Pancreas (tissue), 10 donors: ENCODE results near the gene PLSCR3. TPM values are rescaled to one million over a fixed set of nuclear protein-coding genes. Genes with fewer than 3 reads are reported as not detected.

Experiments
- ATAC-seq, 4 donors: fragments of 200-7000 bp; cut with Tn5 transposase; one replicate each; pipeline versions ENCODE4 v1.8.0 to v1.9.1; 2020; ENCODE audit warnings: mild to moderate bottlenecking in 4 of 4, moderate library complexity in 4 of 4
- DNase-seq, 6 donors: peaks; one replicate each; pipeline ENCODE4 v3.0.0-alpha.2; 2020
- FAIRE-seq: peaks from 2 replicates; lab custom pipeline; 2012; peaks lifted over from hg19 to GRCh38; lab: Jason Lieb, UNC
- H3K27ac ChIP-seq, 4 donors: fragments of 200-600 bp; sonication (generic); 1 replicate in 3 of 4; 2 replicates in 1 of 4; pipeline versions ENCODE4 v1.5.0 to v1.8.0; 2020
- H3K27me3 ChIP-seq, 4 donors: fragments of 200-600 bp; one replicate each; pipeline ENCODE4 v1.8.0; 2021
- H3K36me3 ChIP-seq, 3 donors: fragments of 200-600 bp; sonication (generic) in 1 of 3; one replicate each; pipeline versions ENCODE4 v1.5.0 to v1.8.0; 2020 to 2021
- H3K4me1 ChIP-seq, 3 donors: fragments of 200-600 bp; one replicate each; pipeline ENCODE4 v1.8.0; 2021
- H3K4me3 ChIP-seq, 4 donors: fragments of 200-600 bp; sonication (generic) in 2 of 4; one replicate each; pipeline versions ENCODE4 v1.5.0 to v1.8.0; 2020 to 2021
- H3K9me3 ChIP-seq, 4 donors: fragments of 200-600 bp; one replicate each; pipeline ENCODE4 v1.8.0; 2021
- CTCF ChIP-seq, 4 donors: fragments of 200-600 bp; sonication (generic) in 3 of 4; IDR thresholded peaks; one replicate each; pipeline versions ENCODE4 v1.5.0 to v1.8.0; 2021; ENCODE audit warnings: antibody characterized with exemption in 4 of 4
- WGBS, 2 donors: extraction: QIAGEN DNeasy Blood & Tissue Kit; methylation state at CpG; one replicate each; pipeline ENCODE4 v1.1.7; 2013; 5-methylcytosine and 5-hydroxymethylcytosine counted together
- intact Hi-C, 3 donors: fragments of 100-400 bp; cut with DNase I; formaldehyde crosslinking; loops; one replicate each; pipeline versions ENCODE4 v1.11.1 to v1.14.2; 2022
- polyA plus RNA-seq, 2 donors: library from polyadenylated mRNA; stranded (reverse); fragments of 200-250 nt; gene quantifications; one replicate each; pipeline ENCODE4 v1.2.3, GENCODE V29; 2013
- total RNA-seq, 6 donors: library from RNA; stranded (reverse); fragmentation: NEBNext Ultra II Directional in 4 of 6; extraction: Animal tissue kit (Norgen Biotek cat#: 25700) in 4 of 6; gene quantifications; one replicate each; pipeline versions ENCODE4 v1.2.1 to v1.2.4, GENCODE V29; 2021 to 2023
- donor health status: healthy with polysubstance abuse.
- donor health status: DM: no; HTN: no; CAD: no; lungs with moderate emphysema.
- donor health status: DM: no; HTN: no; CAD: no.
- donor health status: control.
- donor health status: control.
- donor health status: Bipolar disorder and iron deficiency.
- donor health status: DM: yes; HTN: yes; CAD: no.
- donor health status: DM: no; HTN: no; CAD: no.
- donor health status: DM: no; HTN: no; CAD: no.
- donor health status: DM: yes; HTN: yes; CAD: no.

Gene PLSCR3
- total and polyA plus RNA-seq, 8 donors, result 6.5 to 20.1 (median 9.9) TPM

GRCh38 chr17:7440834-7441195 is 46.5 kb upstream of the PLSCR3 start:
- H3K4me1 ChIP-seq, result peaks cover 5 to 22% (median 11%) of the 10 kb centered on the region in 3 donors
- H3K4me3 ChIP-seq, result peak overlapping the region in 1 of 4 donors; percentile 45
- 28 to 37% methylated on average over 12 of the region's 12 CpGs for WGBS, 2 donors
- ATAC-seq, result no peak
- intact Hi-C loops, result loop anchor here in 2 of 3 donors (5.0 kb wide), 1 partner anchor 36 kb away; the partner anchor contains the start of gene ZBTB4 (in 2 of the 2)
- H3K36me3 ChIP-seq, result no peaks in the 10 kb centered on the region
- H3K27me3 ChIP-seq, result no peaks in the 10 kb centered on the region
- FAIRE-seq, result no peak
- no peaks in the 10 kb centered on the region for H3K9me3 ChIP-seq
- DNase-seq, result peak in 3 of 6 donors; percentile 34 to 83 (median 65)
- no peak overlapping the region for H3K27ac ChIP-seq
- no peak for TF ChIP-seq CTCF (IDR thresholded peaks at IDR 0.05)

GRCh38 chr17:7440113-7440833 is 45.9 kb upstream of the PLSCR3 start:
- no peaks in the 10 kb centered on the region for H3K36me3 ChIP-seq
- DNase-seq, result peak; percentile 49 to 92 (median 75)
- H3K27me3 ChIP-seq, result no peaks in the 10 kb centered on the region
- no peak for FAIRE-seq
- peaks cover 5 to 18% (median 11%) of the 10 kb centered on the region in 3 donors for H3K4me1 ChIP-seq
- H3K9me3 ChIP-seq, result no peaks in the 10 kb centered on the region
- H3K27ac ChIP-seq, result no peak overlapping the region
- intact Hi-C loops, result loop anchor here in 2 of 3 donors (5.0 kb wide), 1 partner anchor 37 kb away; the partner anchor contains the start of gene ZBTB4 (in 2 of the 2)
- H3K4me3 ChIP-seq, result peak overlapping the region; percentile 2 to 45 (median 26)
- TF ChIP-seq CTCF (IDR thresholded peaks at IDR 0.05), result no peak
- no peak for ATAC-seq
- WGBS, 2 donors, result 10% methylated on average over 43 to 46 of the region's 46 CpGs

GRCh38 chr17:7439462-7440112 is 45.3 kb upstream of the PLSCR3 start, which contains the start of gene FGF11:
Gene FGF11, plus strand, starts transcription at chr17:7439512. Its CDS starts 109 bp downstream, at chr17:7439621.
- intact Hi-C loops, result loop anchor here in 2 of 3 donors (5.0 to 10.0 kb wide), 2 partner anchors 38 to 85 kb away; partner anchors contain the start of genes KCTD11 (in 2 of the 2), TMEM95 (in 2 of the 2) and ZBTB4 (in 2 of the 2)
- peak within 1 kb of the TSS; percentile 2 to 45 (median 26) for H3K4me3 ChIP-seq
- no peak within 1 kb of the TSS for H3K27ac ChIP-seq

More at GRCh38 chr17:7439462-7440112, 45.3 kb upstream of the PLSCR3 start, which contains the start of gene FGF11:
- H3K27me3 ChIP-seq, result no peaks in the 10 kb centered on the region
- FAIRE-seq (no peak), DNase-seq (no peak), ATAC-seq (no peak)
- H3K4me1 ChIP-seq, result peaks cover 5 to 18% (median 11%) of the 10 kb centered on the region in 3 donors
- no peaks in the 10 kb centered on the region for H3K36me3 ChIP-seq
- no peaks in the 10 kb centered on the region for H3K9me3 ChIP-seq
- TF ChIP-seq CTCF (IDR thresholded peaks at IDR 0.05), result no peak
- 6 to 9% methylated on average over 32 to 50 of the region's 50 CpGs for WGBS, 2 donors
